RKO (cell line): ENCODE results near the gene REPS1.
A peak's percentile ranks its signal among the peaks of the same experiment; 100 is the strongest.
"Not testable (repeated sequence)": the region's sequence is repeated elsewhere in the genome, so short reads cannot be mapped to it uniquely, and the experiment has no call there.

Experiments used
- DNase-seq: peaks from one replicate; pipeline ENCODE4 v3.0.0-alpha.2; 2016; ENCODE audit warnings: low spot score

Gene REPS1

DNA sequence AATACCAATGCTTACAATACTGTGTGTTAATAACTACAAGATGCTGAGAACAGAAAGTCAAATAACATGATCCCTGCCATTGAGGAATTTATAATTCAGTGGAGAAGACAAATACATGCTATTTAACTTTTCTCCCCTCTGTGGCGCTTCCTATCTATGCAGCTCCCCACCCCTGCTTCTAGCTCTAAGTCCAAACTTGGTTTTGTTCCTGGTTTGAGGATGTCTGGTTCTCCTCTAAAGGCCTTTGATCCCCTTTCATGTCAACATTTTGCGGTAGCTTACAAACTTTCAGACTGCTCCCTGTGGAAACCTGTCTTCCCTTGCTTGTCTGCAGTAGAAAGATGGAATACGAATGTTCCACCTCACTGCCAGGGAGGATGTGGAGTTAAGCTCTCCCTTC, 18.4 kb upstream of the REPS1 start:
- DNase-seq, result no peak

DNA sequence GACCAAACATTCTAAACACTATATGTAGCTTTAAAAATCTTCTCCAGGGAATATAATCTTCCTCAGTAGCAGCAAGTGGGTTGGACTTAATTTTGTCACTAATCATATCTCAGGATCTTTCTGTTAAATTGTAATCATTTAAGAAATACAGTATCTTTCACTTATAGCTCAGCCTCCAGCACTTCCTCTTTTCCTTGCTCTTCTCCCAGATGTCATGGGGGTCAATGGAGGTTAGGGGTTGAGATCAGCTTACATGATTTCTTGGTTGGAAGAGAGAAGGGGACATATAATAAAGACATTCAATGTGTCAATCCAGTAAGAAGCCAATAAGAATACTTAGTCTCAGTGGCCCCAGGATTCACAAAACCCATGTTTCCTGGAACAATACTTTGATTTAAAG, 15.7 kb upstream of the REPS1 start:
- no peak for DNase-seq

- no peak for DNase-seq
Observed at GRCh38 chr6:138999949-139000725, 12.1 kb upstream of the REPS1 start.

DNA sequence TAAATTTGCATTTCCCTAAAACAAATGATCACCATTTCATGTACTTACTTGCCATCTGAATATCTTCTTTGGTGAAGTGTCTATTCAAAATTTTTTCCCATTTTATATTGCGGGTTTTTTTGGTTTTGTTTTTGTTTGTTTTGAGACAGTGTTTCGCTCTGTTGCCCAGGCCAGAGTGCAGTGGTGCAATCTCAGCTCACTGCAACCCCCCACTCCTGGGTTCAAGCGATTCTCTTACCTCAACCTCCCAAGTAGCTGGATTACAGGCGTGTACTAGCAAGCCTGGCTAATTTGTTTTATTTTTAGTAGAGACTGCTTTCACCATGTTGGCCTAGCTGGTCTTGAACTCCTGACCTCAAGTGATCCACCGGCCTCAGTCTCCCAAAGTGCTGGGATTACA, 9.1 kb upstream of the REPS1 start:
- DNase-seq, result no peak

DNA sequence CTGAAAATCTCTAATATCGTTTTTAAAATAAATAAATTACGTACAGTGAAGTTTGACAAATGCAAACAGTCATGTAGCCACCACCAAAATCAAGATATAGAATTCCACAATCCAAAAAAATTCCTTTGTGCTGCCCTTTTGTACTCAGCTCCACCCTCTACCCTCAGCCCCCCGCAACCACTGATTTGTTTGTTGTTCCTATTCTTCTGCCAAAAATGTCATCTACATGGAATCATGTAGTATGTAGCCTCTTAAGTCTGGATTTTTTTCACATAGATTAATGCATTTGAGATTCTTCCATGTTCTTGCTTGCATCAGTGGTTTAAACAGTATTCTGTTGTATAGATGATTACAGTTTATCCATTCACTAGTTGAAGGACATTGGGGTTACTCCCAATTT, 8.5 kb upstream of the REPS1 start:
- no peak for DNase-seq

DNA sequence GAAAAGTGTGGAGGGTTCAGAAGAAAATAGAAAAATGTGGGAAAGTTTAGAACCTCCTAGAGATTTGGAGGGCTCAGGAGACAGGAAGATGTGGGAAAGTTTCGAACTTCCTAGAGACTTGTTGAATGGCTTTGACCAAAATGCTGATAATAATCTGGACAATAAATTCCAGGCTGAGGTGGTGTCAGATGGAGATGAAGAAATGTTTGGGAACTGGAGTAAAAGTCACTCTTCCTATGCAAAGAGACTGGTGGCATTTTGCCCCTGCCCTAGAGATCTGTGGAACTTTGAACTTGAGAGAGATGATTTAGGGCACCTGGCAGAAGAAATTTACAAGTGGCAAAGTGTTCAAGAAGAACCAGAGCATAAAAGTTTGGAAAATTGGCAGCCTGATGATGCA, 5.4 kb upstream of the REPS1 start:
- DNase-seq, result not testable (repeated sequence)

- DNase-seq, result not testable (repeated sequence)
Observed at GRCh38 chr6:138992965-138993364, 4.9 kb upstream of the REPS1 start.

GRCh38 chr6:138991206-138991605, 3.2 kb upstream of the REPS1 start:
- no peak for DNase-seq

GRCh38 chr6:138989098-138989983, 1.3 kb upstream of the REPS1 start:
- DNase-seq, result no peak

- DNase-seq, result no peak
Observed at GRCh38 chr6:138988469-138988834, 399 bp upstream of the REPS1 start.

DNA sequence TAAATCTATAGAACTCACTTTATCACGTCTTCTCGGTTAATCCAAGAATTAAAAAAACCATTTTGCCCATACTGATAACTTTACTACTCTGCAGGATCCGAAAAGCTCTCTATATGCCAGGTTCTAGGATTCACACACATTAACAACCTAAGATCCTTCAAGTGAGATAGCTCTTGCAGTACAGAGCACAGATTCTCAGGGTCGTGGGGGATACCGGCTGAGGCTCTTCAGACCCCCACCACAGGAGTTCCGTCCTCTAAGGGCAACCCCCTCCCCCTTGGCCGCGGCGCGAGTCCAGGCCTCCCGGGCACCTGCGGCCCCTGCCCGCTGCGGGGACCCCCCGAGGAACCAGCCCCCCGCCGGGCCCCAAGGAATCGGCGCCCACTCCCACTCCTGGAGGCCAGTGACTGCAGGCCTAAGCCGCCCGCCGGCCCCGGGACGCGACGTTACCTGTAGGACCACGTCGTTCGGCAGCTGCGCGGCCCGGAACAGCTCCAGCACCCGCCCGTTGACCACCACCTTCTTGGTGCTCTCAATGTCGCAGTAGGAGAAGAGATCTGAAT, 892 bp downstream of the REPS1 start:
- DNase-seq, result peak; percentile 35

GRCh38 chr6:138986578-138986977, 1.5 kb downstream of the REPS1 start:
- DNase-seq, result peak; percentile 54

DNA sequence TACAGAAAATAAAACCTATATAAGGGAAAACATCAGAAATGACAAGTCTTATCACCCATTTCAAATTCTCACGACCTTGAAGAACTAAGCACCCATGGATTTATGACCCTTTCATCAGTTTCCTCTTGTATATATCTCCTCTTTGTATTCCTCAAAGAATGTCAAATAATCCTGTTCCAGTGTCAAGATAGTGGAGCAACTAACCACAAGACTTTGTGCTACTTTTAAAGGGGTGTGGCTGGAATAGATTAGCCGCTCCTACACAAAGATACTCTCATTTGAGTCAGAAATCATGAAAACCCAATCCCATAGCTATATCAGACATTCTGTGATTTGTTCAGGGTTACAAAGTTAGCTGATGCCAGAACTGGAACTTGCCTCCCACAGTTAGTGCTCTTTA, 6.6 kb downstream of the REPS1 start:
- no peak for DNase-seq

DNA sequence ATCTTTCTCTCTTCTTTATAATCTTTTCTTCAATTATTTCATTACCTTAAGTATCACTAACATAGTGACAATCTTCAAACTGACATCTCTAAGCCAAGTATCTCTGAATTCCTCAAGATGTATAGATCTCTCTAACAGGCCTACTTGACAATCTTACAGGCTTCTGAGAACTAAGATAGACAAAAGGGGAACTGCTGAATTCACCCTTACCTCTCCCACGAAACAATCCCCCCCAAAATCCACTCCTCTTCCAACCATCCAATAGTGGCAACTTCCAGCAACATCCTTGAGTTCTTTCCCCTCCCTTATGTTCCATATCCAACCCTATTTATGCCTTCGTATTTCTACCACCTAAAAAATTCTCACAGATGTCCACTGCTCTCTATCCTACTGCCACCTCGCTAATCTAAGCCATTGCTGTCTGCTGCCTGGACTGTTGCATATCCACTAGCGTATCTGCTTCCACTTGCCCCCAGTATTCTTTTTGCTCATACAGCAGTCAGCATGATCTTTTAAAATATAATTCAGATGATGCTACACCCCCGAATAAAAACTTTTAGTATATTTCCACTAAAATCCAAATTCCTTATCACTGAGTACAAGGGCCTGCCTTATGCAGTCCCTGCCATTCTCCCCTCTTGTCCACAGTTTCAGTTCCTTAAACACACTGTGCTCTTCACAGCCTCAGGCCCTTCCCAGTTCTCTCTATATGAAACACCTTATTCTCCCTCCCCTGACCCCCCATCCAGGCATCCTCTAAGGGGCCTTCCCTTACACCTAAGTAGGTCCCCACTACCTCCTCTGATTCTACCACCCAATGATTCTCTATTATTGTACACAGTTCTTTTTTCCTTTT, 8.0 kb downstream of the REPS1 start:
- no peak for DNase-seq

DNA sequence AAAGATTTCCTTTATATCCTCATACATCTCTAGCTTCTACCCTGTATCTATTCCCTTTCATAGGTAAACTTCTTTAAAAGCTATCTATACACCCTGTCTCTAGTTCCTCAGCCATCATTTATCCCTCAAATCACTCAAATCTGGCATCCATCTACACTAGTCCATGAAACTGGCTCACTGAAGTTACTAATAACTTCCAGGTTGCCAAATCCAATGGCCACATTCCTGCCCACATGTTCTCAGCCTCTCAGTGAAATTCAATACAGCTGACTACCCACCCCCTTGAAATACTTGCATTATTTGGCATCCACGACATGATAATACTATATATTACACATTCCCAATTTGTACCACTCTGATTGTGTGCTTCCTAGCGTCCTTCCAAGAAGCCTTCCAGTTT, 8.7 kb downstream of the REPS1 start:
- DNase-seq, result no peak

DNA sequence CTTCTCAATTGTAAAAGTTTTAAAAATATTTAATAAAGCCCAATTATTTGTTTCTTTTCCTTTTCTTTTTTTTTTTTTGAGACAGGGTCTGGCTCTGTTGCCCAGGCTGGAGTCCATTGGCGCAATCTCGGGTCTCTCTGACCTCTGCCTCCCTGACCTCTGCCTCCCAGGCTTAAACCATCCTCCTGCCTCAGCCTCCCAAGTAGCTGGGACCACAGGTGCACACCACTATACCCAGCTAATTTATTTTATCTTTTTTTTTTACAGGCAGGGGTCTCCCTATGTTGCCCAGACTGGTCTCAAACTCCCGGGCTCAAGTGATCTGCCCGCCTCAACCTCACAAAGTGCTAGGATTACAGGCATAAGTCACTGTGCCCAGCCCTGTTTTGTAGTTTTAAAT, 9.8 kb downstream of the REPS1 start:
- no peak for DNase-seq

- no peak for DNase-seq
Observed at GRCh38 chr6:138977646-138978167, 10.3 kb downstream of the REPS1 start.

- no peak for DNase-seq
Observed at GRCh38 chr6:138977242-138977641, 10.8 kb downstream of the REPS1 start.

DNA sequence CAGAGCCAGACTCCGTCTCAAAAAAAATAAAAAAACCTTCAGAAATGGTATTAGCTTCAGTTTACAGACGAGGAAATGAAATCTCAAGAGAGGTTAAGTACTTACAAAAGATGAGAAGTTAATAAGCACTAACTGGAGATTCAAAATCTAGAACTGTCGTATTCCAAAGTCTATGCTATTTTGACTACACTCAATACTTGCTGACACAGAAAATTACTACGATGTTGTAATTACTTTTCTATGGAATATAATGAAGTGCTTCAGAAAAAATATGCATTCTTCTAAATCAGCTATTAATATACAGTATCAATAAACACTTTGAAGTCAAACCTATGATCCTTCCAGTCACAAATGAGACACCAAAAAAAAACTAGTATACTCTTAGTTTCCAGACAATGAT, 12.2 kb downstream of the REPS1 start:
- DNase-seq, result no peak

DNA sequence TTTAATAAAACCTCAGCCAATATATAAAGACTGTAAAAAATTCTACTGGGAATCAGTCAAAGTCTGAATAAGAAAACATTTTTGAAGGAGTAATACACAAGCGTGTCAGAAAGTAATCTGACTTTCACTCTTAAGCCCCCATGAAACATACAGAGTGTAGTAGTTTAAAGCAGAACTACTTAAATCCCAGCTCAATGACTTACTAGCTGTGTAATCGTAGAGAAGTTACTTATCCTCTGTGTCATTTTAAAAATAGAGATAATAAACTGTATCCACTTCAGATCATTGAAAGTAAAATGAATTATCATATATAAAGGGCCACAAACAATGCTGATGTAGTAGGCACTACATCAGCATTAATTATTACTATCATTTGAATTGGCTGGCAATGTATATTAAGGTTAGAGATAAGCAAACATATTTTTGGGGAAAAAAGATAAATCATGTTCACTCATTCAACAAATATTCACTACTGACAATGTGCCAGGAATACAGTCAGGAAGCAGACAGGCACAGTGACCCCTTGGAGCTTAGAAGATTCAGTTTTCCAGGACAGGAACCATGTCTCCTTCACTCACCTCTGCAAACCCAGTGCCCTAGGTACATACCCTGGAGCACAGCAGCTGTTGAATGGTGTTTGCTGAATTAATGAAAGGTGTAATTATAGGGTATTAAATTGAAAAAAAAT, 14.4 kb downstream of the REPS1 start:
- DNase-seq, result peak; percentile 59

DNA sequence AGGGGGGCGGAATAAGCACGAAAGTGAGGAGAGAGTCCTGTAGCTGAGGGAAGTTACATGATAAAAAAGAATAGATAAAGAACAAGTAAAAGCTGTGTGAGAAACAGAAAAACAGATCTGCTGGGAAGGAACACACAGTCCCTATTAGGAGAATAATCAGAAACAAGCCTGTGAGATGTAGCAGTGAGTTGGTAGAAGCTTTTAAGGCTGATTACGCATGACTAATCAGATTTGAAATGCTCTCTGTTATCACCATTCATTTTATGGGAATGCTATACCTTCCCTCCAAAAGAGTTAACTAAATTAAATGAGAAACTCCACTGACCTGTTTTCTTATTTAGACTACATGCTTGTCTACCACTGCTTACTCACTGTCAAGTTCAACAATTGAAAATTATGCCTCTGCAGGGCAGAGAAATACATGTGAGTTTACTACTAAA, 15.8 kb downstream of the REPS1 start:
- DNase-seq, result peak; percentile 55
